ENCODE data around the gene OR52D1. TPM values are rescaled to one million over a fixed set of nuclear protein-coding genes. Genes with fewer than 3 reads are reported as not detected.
A peak's percentile ranks its signal among the peaks of the same experiment; 100 is the strongest.

OR52D1 gene
- total and polyA plus RNA-seq, 9 of the 15 experiments (the other 6 are each of a cell fraction or from before 2014, with no cell fraction given): 0.14 to 1.3 (median 0.97) TPM; not detected in 6

- TF ChIP-seq ZNF280B (CRISPR knock-in tag; IDR thresholded peaks at IDR 0.05) (no peak), HMGXB4 (CRISPR knock-in tag; IDR thresholded peaks at IDR 0.05) (no peak), MLLT1 (IDR thresholded peaks at IDR 0.05) (no peak), IRF9 (tag; IDR thresholded peaks at IDR 0.05) (no peak), ZNF764 (CRISPR knock-in tag; IDR thresholded peaks at IDR 0.05; ENCODE audit: low read depth) (no peak), CTBP1 (IDR thresholded peaks at IDR 0.05; ENCODE audit: borderline replicate concordance) (peak; percentile 12; the same call in 1 of the 2 replicates), ZNF274 (IDR thresholded peaks at IDR 0.05; ENCODE audit: borderline replicate concordance, low read depth, low read length) (no peak)
Measured at GRCh38 chr11:5507933-5508305, 19.4 kb downstream of the OR52D1 start (continued).

All from K562 (cell line).